Midbrain (tissue), 1 donor: ENCODE data around the gene SLX4IP.

ENCODE experiments used
- DNase-seq: peaks from one replicate; lab custom pipeline; 2025; lab: John Stamatoyannopoulos, UW

Gene SLX4IP

GRCh38 chr20:10666221-10667076 is 231.3 kb downstream of the SLX4IP start:
- DNase-seq, result no peak

- no peak for DNase-seq
These were observed 231.9 kb downstream of the SLX4IP start for GRCh38 chr20:10667077-10667401.

- no peak for DNase-seq
These were observed 232.6 kb downstream of the SLX4IP start for GRCh38 chr20:10667560-10668167.

- no peak for DNase-seq
These were observed 233.7 kb downstream of the SLX4IP start for GRCh38 chr20:10668677-10669368.

- DNase-seq, result no peak
These were observed 234.8 kb downstream of the SLX4IP start for GRCh38 chr20:10669843-10670446.

GRCh38 chr20:10670501-10671220 is 235.6 kb downstream of the SLX4IP start:
- DNase-seq, result no peak

- peak; percentile 54 for DNase-seq
These were observed 236.3 kb downstream of the SLX4IP start for GRCh38 chr20:10671221-10671918.

GRCh38 chr20:10671919-10672623 is 237.0 kb downstream of the SLX4IP start:
- DNase-seq, result no peak

- peak; percentile 30 for DNase-seq
These were observed 237.6 kb downstream of the SLX4IP start for GRCh38 chr20:10672624-10673127.

- DNase-seq, result peak; percentile 79
These were observed 238.2 kb downstream of the SLX4IP start for GRCh38 chr20:10673176-10673841.

GRCh38 chr20:10673842-10674683 is 239.0 kb downstream of the SLX4IP start, which contains the start of gene JAG1:
JAG1 (minus strand) TSS chr20:10673999; CDS start chr20:10673530, 469 bp downstream.
- DNase-seq, result peak; percentile 94

- peak; percentile 37 for DNase-seq
These were observed 239.8 kb downstream of the SLX4IP start for GRCh38 chr20:10674684-10675449.

- DNase-seq, result no peak
These were observed 240.3 kb downstream of the SLX4IP start for GRCh38 chr20:10675450-10675848.

- DNase-seq, result no peak
These were observed 241.4 kb downstream of the SLX4IP start for GRCh38 chr20:10676518-10676917.
